ENCODE data around the gene ZNF474.

DNA sequence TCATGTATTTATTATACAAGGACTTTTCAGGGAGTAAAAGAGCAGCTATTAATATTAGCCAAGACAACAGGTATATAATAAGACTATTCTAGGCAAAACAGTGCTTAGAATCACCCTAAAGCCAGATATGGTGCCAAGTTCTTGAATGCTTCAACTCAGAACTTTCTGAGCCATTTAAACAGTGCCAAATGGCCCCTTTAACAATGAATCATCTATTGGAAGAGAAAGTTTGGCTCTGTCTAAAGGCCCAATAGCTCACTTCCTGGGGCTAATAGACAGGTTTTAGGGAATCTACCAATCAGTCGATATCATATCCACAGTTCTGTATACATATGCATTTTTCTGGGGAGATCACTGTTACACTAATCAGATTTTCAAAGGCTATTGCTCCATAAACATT is 42.9 kb downstream of the ZNF474 start:
- TF ChIP-seq EP300 (IDR thresholded peaks at IDR 0.05; ENCODE audit: low read depth) (no peak), POLR2A (IDR thresholded peaks at IDR 0.05) (no peak)
- TF ChIP-seq, protein P1, sequence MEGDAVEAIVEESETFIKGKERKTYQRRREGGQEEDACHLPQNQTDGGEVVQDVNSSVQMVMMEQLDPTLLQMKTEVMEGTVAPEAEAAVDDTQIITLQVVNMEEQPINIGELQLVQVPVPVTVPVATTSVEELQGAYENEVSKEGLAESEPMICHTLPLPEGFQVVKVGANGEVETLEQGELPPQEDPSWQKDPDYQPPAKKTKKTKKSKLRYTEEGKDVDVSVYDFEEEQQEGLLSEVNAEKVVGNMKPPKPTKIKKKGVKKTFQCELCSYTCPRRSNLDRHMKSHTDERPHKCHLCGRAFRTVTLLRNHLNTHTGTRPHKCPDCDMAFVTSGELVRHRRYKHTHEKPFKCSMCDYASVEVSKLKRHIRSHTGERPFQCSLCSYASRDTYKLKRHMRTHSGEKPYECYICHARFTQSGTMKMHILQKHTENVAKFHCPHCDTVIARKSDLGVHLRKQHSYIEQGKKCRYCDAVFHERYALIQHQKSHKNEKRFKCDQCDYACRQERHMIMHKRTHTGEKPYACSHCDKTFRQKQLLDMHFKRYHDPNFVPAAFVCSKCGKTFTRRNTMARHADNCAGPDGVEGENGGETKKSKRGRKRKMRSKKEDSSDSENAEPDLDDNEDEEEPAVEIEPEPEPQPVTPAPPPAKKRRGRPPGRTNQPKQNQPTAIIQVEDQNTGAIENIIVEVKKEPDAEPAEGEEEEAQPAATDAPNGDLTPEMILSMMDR (IDR thresholded peaks at IDR 0.05), result no peak

Data from transverse colon (tissue), 3 donors.